ENCODE measurements around the gene TBC1D8.

DNA sequence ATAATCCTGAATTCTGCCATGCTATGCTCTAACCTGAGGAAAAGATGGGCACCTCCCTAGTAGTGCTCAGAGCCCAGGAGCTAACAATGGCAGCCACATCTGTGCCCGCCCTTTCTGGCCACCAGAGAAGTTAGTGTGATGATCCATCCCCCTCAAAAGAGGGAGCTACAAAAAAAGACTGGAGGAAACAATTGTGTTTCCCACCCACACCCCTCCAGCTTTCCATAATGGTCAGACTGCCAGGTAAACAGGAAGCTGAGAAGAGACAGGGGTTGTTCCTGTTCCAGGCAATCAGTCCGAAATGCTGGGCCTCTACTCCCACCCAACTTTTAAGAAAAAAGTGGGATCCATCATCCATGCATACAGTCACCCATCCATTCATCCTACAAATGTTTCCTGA is 3.2 kb downstream of the TBC1D8 start:
- TF ChIP-seq POLR2AphosphoS5 (IDR thresholded peaks at IDR 0.05; ENCODE audit: low read depth) = no peak
- TF ChIP-seq, protein P1, sequence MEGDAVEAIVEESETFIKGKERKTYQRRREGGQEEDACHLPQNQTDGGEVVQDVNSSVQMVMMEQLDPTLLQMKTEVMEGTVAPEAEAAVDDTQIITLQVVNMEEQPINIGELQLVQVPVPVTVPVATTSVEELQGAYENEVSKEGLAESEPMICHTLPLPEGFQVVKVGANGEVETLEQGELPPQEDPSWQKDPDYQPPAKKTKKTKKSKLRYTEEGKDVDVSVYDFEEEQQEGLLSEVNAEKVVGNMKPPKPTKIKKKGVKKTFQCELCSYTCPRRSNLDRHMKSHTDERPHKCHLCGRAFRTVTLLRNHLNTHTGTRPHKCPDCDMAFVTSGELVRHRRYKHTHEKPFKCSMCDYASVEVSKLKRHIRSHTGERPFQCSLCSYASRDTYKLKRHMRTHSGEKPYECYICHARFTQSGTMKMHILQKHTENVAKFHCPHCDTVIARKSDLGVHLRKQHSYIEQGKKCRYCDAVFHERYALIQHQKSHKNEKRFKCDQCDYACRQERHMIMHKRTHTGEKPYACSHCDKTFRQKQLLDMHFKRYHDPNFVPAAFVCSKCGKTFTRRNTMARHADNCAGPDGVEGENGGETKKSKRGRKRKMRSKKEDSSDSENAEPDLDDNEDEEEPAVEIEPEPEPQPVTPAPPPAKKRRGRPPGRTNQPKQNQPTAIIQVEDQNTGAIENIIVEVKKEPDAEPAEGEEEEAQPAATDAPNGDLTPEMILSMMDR (IDR thresholded peaks at IDR 0.05; ENCODE audit: insufficient read depth, low read length) = no peak
- no peak for TF ChIP-seq GABPA (IDR thresholded peaks at IDR 0.05; ENCODE audit: low read depth)
- TF ChIP-seq, protein P2, sequence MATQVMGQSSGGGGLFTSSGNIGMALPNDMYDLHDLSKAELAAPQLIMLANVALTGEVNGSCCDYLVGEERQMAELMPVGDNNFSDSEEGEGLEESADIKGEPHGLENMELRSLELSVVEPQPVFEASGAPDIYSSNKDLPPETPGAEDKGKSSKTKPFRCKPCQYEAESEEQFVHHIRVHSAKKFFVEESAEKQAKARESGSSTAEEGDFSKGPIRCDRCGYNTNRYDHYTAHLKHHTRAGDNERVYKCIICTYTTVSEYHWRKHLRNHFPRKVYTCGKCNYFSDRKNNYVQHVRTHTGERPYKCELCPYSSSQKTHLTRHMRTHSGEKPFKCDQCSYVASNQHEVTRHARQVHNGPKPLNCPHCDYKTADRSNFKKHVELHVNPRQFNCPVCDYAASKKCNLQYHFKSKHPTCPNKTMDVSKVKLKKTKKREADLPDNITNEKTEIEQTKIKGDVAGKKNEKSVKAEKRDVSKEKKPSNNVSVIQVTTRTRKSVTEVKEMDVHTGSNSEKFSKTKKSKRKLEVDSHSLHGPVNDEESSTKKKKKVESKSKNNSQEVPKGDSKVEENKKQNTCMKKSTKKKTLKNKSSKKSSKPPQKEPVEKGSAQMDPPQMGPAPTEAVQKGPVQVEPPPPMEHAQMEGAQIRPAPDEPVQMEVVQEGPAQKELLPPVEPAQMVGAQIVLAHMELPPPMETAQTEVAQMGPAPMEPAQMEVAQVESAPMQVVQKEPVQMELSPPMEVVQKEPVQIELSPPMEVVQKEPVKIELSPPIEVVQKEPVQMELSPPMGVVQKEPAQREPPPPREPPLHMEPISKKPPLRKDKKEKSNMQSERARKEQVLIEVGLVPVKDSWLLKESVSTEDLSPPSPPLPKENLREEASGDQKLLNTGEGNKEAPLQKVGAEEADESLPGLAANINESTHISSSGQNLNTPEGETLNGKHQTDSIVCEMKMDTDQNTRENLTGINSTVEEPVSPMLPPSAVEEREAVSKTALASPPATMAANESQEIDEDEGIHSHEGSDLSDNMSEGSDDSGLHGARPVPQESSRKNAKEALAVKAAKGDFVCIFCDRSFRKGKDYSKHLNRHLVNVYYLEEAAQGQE (IDR thresholded peaks at IDR 0.05; ENCODE audit: insufficient replicate concordance, low read depth) = no peak
- TF ChIP-seq SPI1 (IDR thresholded peaks at IDR 0.05; ENCODE audit: borderline replicate concordance, low read depth) = no peak

Data from HL-60 (cell line).